Muscle of back (tissue), 11 donors: ENCODE measurements around the gene PRKAG2. TPM values are rescaled to one million over a fixed set of nuclear protein-coding genes. Genes with fewer than 3 reads are reported as not detected.

Source experiments
- DNase-seq, 3 donors: peaks; one replicate each; pipeline versions ENCODE4 v3.0.0 to v3.0.0-alpha.2; 2013
- polyA plus RNA-seq, 10 donors: library from polyadenylated mRNA; unstranded; fragments of 120-200 nt; gene quantifications; one replicate each; pipeline ENCODE4 v1.2.1, GENCODE V29; 2013; ENCODE audit not compliant: insufficient read length in 10 of 10

PRKAG2 gene
- polyA plus RNA-seq, 10 donors, result 11.5 to 17.2 (median 15.0) TPM

DNA sequence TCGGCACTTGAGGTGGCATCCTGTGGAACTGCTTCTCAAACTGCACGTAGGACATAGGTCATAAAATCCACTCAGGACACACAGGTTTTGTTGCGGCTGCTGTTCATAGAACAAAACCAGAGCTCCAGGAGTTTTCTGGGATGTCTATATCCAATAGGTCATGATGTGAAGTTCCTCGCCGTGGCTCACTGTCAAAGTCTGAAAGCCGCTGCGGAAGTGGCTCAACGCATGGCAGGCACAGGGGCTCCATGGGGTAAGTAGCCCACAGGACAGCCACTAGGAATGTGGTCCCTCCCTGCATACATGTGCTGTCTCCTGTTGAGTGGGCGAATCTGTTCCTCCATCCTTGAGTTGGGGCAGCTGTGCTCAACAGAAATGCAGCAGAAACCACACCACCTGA lies 72.2 kb downstream of the PRKAG2 start:
- DNase-seq, result no peak

DNA sequence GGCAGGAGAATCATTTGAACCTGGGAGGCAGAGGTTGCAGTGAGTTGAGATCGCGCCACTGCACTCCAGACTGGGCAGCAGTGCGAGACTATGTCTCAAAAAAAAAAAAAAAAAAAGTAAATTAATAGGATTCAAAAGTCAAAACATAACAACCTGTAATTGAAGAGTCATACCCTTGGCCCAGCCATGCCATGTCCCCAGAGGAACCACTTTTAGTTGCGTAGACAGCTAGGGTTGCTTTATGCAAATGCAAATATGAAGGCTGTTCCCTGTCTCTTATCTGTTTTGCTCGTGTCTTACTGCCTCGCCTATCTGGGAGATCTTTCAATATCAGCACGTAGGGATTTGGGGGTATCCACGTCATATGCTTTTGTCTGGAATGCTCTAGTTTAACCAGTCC lies 73.1 kb downstream of the PRKAG2 start:
- DNase-seq, result no peak

DNA sequence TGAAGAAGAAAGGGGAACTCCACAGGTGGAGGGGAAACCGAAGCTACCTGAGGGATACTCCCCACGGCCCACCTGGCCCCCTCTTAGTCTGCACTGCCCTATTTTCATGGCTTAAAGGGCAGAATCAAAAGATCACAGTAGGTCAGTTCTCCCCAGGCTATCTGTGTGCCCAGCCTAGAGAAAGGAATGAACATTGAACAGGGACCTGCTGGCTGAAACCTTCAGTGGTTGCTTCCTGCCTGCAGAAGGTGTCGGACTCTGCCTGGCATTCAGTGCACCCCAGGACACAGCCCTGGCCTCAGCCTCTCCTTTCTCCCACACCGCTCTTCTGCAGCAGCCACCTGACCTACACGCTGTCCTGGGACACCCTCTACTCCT lies 74.5 kb downstream of the PRKAG2 start:
- DNase-seq, result no peak

DNA sequence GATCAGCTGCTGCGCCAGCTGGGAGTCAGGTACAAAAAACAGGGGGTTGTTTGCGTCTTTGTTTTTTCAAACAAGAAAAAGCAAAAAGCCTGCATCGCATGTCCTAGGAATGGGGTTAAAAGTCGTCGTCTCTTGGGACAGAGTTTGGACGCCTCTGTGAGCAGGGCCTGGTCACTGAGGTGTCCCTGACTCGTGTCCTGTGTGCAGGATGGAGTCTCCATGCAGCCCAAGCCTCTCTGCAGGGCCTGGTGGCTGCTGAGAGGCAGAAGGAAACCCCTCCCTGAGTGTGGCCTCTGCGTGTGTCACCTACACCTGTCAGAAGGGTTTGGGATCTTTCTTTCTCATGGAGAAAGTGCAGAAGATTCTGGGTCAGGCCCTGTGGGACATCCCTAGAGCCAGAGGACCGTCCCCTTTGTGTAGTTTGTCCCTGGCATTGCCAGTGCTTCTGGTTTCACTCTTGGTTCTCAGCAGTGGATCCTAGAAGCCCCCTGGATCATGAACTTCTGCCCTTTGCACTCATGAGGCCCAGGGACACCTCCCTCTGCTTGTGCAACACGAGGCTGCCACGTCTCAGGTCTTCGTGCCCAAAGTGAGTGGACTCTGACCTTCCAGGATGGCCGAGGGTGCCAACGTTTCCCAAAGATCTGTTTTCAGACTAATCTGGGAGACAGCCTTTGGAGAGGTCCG lies 75.0 kb downstream of the PRKAG2 start:
- DNase-seq, result no peak

DNA sequence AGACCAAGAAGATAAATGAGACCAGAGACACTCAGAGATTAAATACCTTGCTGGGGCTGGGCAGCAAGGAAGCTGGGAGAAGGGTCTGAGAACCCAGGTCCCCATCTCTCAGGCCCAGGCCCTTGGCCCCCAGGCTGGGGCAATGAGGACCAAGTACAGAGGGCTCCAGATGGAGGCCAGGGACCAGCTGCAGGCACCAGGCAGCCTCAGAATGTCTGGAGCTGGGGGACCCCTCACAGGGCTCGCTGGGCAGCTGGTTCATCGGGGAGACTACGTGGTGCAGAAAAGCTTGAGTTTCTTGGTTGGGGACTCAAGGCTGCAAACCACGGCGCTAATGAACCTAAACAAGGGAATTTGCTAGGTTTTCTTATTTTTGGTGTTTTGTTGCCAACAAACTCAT lies 75.6 kb downstream of the PRKAG2 start:
- DNase-seq, result no peak

DNA sequence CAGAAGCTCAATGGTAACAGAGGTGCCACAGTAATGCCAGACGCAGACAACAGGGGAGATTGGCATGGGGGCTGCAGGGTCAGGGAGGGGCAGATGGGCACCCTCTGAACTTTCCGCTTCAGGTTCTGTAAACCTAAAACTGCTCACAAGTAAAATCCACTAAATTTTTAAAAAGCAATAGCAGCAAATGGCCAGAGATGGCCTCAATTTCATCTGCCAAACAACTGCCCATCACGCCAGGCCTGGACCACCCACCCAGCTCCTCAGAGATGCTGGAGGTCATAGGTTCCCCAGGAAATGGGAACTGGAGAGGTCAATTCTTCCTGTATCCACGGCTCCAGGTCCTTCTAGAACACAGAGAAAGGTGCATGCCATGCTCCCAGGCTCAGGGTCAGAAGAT lies 76.1 kb downstream of the PRKAG2 start:
- DNase-seq, result no peak

DNA sequence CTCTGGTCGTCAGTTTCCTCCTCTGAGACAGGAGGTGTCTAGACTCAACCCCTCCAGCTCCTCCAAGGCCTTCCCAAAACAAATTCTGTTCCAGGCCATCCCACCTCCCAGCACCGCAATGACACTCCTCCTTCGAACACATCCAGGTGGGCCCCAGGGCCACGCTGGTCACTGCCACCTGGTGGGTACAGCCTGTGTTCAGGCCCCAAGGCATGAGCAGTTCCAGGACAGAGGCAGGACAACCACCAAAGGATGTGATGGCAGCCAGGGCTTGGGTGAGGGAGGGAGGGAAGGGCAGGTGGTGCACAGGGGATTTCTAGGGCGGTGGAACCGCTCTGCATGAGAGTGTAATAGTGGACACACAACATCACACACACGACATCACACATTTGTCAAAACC lies 76.5 kb downstream of the PRKAG2 start:
- no peak for DNase-seq

DNA sequence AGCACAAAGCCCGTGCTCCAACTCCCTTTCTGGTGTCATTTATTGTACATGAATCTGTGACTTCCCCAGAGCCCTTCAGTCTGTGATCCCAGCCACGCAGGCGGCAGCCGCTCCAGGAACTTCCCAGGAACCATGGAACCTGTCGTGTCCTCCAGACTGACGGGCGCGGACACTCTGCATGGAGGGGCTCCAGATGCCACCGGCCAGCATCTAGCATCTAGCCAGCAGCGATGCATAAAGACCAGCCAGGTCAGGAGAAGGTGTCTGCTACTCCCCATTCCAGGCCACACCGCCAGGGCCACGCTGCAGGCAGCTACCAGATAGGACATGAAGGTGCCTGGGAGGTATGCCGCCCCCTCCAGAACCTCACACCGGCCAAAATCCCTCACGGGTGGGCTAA lies 77.4 kb downstream of the PRKAG2 start:
- DNase-seq, result no peak

DNA sequence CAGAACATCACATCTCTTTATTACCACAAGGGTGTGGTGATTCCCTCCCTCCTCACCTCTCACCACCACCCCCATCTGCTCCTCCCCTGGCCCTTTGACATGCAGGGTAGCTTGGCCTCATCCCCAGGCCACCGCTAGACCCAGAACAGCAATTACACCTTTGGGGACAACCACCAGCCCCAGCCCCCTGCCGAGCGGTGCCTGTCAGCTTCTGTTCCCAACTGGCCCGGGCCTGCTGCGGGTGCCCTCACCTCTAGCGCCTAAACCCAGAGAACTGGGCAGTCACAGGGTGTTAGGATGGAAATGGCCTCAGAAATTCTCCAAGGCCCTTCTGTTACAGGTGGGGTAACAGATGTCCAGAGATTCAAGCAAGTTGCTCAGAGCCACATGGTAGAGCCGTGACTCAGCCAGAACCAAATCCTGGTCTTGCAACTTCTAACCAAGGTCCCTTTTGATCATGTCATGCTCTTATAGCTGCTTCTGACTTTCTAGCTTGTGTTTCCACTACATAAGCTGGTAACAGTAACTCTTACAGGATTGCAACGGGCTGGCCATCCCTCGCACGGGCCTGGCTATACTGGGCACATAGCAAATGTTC lies 78.0 kb downstream of the PRKAG2 start:
- no peak for DNase-seq

DNA sequence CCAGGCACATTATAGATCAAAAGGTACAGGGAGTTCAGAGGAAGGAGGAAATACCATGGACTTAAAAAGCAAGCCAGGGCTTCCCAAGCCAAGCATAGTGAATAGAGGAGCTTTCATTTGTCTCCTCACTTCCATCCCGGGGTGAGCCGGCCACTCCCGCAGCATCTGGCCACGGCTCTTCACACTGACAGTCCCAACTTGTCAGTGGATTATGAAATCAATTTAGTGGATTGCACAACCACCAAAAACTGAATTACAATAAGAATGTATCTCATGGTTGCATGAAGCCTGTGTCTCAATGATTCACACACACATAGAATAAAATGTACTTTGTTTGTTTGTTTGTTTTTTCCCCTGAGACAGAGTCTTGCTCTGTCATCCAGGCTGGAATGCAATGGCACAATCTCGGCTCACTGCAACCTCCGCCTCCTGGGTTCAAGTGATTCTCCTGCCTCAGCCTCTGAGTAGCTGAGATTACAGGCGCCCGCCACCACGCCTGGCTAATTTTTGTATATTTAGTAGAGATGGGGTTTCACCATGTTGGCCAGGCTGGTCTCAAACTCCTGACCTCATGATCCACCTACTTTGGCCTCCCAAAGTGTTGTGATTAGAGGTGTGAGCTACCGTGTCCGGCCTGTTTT lies 79.1 kb downstream of the PRKAG2 start:
- DNase-seq, result peak in 2 of 3 donors; percentile 25 to 64

DNA sequence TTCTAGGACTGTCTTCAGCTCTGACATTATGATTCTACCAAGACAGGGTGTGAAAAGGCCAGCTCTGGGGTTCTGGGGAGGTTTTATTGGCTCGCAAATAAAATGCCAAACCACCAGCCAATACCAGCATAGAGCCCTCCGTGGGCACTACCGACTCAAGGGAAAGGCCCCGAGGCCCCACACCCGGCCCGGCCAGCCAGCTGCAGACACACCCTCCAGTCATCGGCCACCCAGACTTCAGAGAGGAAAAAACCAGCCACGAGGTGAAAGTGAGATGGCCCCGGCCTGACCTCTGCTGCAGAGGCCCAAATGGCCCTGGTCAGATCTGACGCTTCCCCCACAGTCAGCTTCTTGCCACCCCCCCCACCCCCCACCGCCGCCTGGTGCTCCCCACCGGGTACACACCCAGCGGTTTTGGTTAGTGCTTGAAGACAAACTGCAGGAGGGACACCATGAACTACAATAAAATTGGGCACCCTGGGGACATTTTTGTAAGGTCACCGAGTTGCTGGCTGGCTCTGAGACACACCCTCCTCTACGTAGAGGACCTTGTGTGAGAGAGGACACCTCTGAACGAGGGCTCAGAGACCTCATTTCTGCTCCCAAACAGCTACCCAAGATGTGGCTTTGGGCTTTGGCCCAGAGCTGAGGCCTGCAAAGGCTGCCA lies 79.9 kb downstream of the PRKAG2 start:
- DNase-seq, result no peak

DNA sequence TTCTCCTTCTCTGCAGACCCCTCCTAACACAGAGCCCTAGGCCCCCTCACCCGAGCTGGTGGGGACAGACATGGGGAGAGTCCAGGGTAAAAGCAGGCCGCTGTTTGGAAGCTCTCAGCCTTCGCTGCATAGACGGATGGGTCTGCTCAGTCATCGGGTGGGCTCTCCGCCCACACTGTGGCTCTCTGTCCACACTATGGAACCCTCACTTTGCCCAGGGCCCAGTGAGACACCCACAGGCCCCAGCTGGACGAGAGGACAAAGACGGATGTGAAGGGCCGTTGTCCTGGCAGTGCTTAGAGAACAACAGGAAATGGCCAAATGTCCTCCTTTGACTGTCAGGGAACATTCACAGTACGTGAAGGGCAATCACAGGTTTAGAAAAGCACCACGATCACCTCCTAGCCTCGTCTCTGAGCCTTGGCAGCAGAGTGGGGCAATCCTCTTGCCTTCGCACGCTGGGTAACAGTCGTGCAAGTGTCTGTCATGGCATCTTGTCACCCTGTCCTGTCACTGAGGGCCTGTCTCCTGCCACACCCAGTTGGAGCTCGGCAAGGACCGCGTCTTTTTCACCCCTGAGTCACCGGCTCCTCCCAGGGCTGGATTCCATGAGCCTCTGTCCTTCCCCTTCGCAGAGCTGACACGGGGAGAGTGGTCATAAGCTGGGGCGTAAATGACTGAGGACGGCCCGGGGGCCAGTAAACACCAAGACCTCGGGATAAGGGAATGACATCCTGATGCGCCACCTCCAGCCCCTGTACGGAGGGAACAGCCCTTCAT lies 80.6 kb downstream of the PRKAG2 start:
- no peak for DNase-seq

DNA sequence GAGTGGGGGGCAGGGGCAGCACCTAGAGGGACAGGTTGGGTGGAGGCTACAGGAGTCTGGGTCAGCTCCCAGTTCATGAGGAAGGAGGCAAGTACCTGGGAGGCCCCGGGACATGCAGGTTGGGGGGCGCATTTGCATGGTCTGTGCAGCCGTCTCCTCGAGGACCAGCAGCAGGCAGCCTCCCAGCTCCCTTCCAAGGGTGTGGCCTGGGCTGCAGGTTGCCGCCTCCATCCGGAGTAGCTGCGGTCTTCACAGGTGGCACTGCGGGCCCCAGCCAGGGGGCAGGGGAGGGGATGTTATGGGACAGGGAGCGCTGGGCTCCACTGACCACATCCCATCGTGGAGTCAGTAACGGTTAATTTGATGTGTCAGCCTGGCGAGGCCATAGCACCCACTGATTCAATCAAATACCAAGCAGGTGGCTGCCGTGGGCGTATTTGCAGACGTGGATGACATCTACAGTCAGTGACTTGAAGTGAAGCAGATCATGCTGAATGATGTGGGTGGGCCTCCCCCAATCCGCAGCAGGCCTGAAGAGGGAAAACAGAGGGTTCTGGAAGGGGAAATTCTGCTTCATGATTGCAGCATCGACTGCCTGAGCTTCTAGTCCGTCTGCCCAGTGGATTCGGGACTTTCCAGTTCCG lies 81.6 kb downstream of the PRKAG2 start:
- DNase-seq, result no peak

DNA sequence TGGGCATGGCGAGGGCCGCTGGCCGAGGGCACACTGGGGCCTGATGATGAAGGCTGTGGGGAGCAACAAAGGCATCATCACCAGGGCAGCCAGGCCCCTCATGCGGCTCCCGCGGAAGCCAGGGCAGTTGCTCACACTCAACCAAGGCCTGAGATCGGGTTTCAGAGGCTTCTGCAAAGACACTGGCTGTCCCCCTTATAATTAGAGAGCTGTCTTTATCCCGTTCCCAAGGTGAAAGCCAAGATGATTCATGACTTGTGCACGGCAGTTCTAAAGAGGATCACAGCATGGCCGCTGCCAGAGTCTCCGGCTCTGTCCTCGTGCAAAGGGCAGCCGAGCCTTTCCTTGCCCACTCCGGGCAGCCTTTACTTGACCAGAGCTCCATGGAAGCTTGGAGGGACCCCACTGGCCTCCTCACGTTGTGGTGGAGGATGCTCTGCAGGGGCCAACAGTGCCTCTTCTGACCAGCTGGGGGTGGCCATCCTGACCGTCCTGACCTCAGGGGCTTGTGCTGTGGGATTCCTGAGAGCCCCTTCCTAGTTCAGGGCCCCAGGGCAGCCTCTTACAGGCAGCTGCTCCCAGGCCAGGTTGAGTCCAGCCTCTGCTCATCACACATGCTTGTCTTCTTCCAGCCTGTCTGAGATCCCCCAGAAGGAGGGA lies 82.3 kb downstream of the PRKAG2 start:
- DNase-seq, result no peak

DNA sequence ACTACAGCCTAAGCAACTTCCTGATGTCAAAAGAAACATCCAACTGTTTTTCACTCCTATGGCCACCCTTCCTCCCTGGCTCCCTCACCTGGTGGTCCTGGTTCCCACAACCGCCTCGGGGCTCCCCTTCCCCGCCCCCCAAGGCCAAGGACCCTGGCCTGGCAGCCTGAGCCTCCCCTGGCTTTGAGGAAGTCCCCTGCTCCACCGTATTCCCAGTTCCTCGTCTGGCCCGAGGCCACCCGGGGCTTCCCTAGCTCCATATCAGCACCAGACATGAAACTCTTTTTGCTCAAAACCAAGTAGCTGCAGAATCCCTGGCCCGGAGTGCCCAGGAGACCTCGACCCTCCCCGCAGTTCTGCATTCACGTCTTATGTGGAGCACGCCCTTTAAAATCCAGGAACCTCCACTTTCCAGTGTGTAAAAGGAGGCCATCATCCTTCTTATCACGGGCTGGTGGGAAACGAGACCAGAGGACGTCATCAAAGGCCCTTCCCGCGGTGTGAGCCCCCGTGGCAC lies 82.9 kb downstream of the PRKAG2 start:
- no peak for DNase-seq

DNA sequence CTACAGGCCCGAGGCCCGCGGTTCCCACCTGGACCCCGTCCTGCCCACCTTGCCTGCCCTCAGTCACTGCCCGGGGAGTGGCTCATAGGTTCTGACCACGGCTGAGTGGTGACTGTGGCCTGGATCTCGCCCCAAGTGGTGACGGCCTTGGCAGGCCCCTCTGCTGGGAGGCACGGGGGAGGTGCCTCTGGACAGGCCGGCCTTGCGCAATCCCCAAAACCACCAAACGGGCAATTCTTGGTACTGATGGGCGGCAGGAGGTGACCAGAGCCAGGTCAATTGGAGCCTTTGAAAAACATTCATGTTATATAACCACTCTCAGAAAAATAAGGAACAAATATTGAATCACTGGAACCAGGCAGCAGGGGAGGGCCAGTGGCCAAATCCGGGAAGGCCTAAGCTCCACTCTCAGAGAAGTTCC lies 83.4 kb downstream of the PRKAG2 start:
- no peak for DNase-seq

DNA sequence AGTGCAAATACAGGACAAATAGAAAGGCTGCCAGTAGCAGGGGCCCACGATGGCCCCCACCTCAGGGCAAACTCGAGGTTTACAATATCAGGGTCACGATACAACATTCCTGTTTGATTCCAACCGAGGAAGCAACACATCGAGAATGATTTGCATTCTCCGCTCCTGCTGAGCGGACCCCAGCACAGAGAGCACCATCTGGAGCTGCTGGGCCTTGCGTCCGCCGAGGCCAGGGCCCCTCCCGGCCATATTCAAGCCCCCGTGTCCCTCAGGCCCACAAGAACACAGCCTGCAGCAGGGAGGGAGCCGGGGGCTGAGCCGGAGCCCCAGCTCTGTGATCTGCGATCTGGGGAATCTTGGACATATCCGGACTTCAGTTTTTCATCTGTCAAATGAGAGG lies 84.3 kb downstream of the PRKAG2 start:
- DNase-seq, result no peak

DNA sequence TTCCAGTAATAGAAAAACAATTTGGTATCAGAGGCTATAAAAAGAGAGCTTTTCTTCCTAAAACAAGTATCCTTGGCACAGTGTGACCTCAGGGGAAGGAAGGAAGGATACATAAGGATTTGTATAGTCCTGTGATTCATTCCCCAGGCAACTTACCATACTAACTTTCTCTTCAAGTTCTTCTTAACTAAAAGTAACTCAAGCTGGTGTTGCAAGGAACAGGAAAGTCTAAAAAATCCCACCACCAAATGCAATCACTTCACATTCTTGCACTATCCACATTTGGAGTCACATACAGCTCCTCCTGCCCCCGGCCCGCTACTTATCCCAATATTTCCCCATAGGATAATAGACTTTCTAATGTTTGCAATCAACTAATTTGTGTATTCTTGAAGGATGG lies 84.8 kb downstream of the PRKAG2 start:
- DNase-seq, result no peak

DNA sequence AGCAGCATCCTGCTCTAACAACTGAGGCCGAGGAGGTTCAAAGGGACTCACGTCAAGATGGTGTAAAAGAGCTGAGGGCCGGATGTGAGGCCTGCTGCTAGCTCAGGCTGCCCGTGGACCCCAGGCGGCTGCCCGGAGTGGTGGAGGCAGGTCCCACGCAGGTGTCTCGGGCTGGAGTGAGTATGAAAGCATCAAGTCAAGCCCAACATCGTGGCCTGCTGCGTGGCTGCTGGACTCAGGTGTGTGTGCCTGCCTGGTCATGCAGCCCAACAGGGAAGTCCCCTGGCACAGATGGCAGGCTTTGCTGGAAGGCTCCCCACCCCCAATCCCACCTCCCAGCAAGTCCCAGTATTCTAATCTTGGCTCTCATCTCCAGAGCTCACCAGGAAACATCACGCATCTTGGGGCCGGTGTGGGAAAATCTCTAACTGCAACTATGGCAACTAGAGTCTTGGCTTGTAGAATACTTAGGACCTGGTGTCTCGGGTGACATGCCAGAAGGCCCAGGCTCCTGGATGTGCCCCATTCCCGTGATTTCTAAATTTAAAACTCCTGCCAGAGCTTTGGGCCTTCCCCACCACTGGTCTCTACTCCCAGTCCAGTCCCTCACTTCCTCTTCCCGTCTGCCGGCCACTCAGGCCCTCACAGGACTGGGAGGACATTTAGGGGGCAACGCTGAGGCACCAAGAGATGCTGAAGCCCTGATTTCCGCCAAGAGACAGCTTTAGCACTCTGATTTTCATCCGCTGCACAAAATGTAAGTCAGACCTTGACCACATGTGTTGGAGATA lies 85.9 kb downstream of the PRKAG2 start:
- no peak for DNase-seq
